ENCODE results near the gene ZNRF2.

GRCh38 chr7:30286749-30287148 is 2.4 kb downstream of the ZNRF2 start:
- TF ChIP-seq POLR2AphosphoS5 (IDR thresholded peaks at IDR 0.05; ENCODE audit: insufficient read depth, low read depth, low read length) (no peak), CTCF (IDR thresholded peaks at IDR 0.05; ENCODE audit: extremely low read depth in 1 of 2, insufficient read depth in 1 of 2, low read depth in 1 of 2, low read length in 2 of 2) (no peak), POLR2A (IDR thresholded peaks at IDR 0.05; ENCODE audit: low read depth, low read length) (no peak), MAX (IDR thresholded peaks at IDR 0.05; ENCODE audit: insufficient read depth, insufficient read length) (no peak), EZH2 (IDR thresholded peaks at IDR 0.05; ENCODE audit: borderline replicate concordance, low read depth, low read length, severe bottlenecking) (no peak), JUN (IDR thresholded peaks at IDR 0.05; ENCODE audit: borderline replicate concordance, insufficient read depth, insufficient read length, low read depth) (no peak), MYC (IDR thresholded peaks at IDR 0.05; ENCODE audit: low read depth, low read length) (no peak)

All from endothelial cell of umbilical vein (primary cell).